GM21381 (cell line): ENCODE data around the gene TRIOBP.
"Not testable (repeated sequence)": the region's sequence is repeated elsewhere in the genome, so short reads cannot be mapped to it uniquely, and the experiment has no call there.

Source experiments
- ATAC-seq: cut with Tn5 transposase; IDR thresholded peaks from one replicate; pipeline ENCODE4 v1.9.1; 2021; ENCODE audit warnings: mild to moderate bottlenecking, moderate library complexity; ENCODE audit not compliant: unreplicated experiment

The TRIOBP gene

GRCh38 chr22:37686002-37686982, 10.6 kb upstream of the TRIOBP start, which contains the start of gene NOL12:
Gene NOL12 (plus strand): TSS chr22:37686343. CDS start chr22:37686393, 50 bp downstream.
- ATAC-seq: peak; percentile 78

- no peak for ATAC-seq
These were observed 6.4 kb upstream of the TRIOBP start for GRCh38 chr22:37690407-37690806.

- no peak for ATAC-seq
These were observed 5.8 kb upstream of the TRIOBP start for GRCh38 chr22:37690901-37691504.

GRCh38 chr22:37692627-37693285, 4.1 kb upstream of the TRIOBP start:
- ATAC-seq: no peak

GRCh38 chr22:37694131-37694530, 2.7 kb upstream of the TRIOBP start:
- not testable (repeated sequence) for ATAC-seq

GRCh38 chr22:37696260-37696656, 590 bp upstream of the TRIOBP start:
- ATAC-seq: not testable (repeated sequence)

- ATAC-seq: no peak
These were observed 639 bp downstream of the TRIOBP start for GRCh38 chr22:37697538-37697835.

GRCh38 chr22:37701141-37701786, 4.4 kb downstream of the TRIOBP start:
- ATAC-seq: no peak

GRCh38 chr22:37703906-37704305, 7.1 kb downstream of the TRIOBP start:
- no peak for ATAC-seq

- no peak for ATAC-seq
These were observed 7.8 kb downstream of the TRIOBP start for GRCh38 chr22:37704645-37705044.

GRCh38 chr22:37705205-37705604, 8.4 kb downstream of the TRIOBP start:
- no peak for ATAC-seq

GRCh38 chr22:37708580-37709444, 12.0 kb downstream of the TRIOBP start:
- no peak for ATAC-seq

GRCh38 chr22:37709445-37709765, 12.6 kb downstream of the TRIOBP start:
- ATAC-seq: no peak

GRCh38 chr22:37710675-37711074, 13.8 kb downstream of the TRIOBP start:
- ATAC-seq: no peak

GRCh38 chr22:37711490-37711889, 14.6 kb downstream of the TRIOBP start:
- ATAC-seq: no peak

GRCh38 chr22:37713761-37714160, 16.9 kb downstream of the TRIOBP start:
- no peak for ATAC-seq

GRCh38 chr22:37714634-37715033, 17.8 kb downstream of the TRIOBP start:
- no peak for ATAC-seq

- no peak for ATAC-seq
These were observed 18.9 kb downstream of the TRIOBP start for GRCh38 chr22:37715760-37716159.

GRCh38 chr22:37716708-37717107, 19.9 kb downstream of the TRIOBP start:
- ATAC-seq: no peak

- not testable (repeated sequence) for ATAC-seq
These were observed 20.4 kb downstream of the TRIOBP start for GRCh38 chr22:37717235-37717634.
